Measurements from ENCODE around the gene SFMBT2.

SFMBT2 gene

DNA sequence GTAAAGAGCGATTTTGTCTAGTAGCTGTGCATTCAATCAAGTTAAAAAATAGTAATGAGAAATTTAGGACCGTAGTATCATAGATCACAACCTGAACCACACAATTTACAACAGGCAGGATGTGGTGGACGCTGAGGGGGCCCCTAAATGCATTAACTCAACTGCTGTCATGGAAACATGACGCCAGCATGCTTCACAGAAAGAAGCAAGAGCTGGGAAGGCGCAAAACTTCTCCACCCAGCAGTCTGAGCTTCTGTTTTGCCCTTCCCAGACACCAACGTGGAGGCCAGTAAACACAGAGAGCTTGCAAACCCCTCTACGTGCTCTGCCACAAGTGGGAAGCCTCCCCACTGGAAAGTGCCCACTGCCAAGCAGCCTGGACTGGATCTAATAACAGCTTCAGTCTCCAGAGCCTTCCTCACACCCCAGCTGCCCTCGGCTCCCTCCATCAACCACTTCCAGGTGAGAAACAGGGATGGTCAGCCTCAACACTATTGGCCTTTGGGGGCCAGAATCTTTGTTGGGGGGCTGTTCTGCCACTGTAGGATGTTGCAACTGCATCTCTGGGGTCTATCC, 151.8 kb downstream of the SFMBT2 start:
- TF ChIP-seq GATA3 (IDR thresholded peaks at IDR 0.05; ENCODE audit: low read depth, low read length) (no peak), GATA2 (IDR thresholded peaks at IDR 0.05; ENCODE audit: low read depth, low read length) (no peak)

GRCh38 chr10:7255517-7255916, 155.3 kb downstream of the SFMBT2 start:
- no peak for TF ChIP-seq GATA3 (IDR thresholded peaks at IDR 0.05; ENCODE audit: low read depth, low read length)
- no peak for TF ChIP-seq GATA2 (IDR thresholded peaks at IDR 0.05; ENCODE audit: low read depth, low read length)

DNA sequence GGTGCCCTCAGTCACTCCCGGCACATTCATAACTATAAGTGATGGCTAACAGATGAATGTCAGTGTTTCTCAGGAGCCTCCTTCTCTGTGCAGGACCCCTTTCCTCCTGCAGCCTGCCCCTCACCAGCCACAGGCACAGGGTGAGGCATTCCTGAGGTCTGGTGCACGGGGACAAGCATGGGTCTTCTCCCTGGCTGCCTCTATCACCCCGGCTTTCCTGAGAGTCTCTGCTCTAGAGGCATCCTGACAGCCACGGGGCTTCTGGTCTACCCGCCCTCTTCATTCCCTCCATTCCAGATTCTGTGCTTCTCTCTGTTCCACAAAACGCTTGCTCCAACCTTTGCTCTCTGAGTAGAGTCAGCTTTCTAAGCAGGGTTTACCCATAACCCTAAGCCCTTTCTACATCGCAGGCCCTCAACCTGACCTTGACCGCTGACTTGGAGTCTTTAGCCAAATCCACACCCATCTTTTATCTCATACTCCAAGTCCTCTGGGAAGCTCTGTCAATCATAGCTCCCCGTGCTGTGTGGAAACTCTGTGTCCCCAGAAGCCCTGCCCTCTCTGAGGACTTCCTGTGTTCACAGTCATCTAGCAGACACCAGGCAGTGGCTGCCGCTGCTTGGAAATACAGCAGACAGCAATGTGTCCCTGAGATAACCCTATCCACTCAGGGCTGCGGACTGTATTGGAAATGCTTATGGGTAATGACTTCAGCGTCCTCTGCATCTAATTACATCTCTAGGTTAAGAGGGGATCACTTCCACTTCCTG, 159.0 kb downstream of the SFMBT2 start:
- TF ChIP-seq GATA3 (IDR thresholded peaks at IDR 0.05; ENCODE audit: low read depth, low read length) (no peak), GATA2 (IDR thresholded peaks at IDR 0.05; ENCODE audit: low read depth, low read length) (0 out of 2 replicates have a peak, but pooled peaks have one; percentile 19)

- TF ChIP-seq GATA3 (IDR thresholded peaks at IDR 0.05; ENCODE audit: low read depth, low read length) (no peak), GATA2 (IDR thresholded peaks at IDR 0.05; ENCODE audit: low read depth, low read length) (no peak)
Observed at GRCh38 chr10:7250236-7250635, 160.6 kb downstream of the SFMBT2 start.

DNA sequence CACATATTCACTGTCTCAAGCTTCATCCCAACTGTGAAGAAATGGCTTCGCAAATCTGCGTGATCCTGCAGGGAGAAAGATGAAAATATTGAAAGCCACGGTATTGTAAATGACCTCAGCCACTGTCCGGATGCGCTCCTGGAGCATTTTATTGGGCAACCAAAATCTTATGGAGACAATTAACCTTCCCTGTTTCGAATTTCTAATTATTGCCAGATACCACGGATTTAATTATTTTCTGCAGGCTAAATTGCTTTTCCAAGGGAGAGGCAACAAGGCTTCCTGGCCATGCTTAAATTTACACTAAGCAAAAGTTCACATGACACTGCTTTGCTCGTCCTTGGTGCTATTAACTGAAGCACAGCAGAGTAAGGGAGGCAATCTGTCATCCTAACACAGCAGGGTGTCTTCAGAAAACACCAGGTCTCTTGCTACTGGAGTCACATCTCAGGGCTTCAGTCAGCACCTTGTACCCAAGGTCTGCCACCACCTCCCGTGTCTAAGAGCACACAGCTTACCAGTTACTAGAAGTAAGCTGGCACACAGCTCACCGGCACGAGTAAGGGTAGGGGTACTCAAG, 162.2 kb downstream of the SFMBT2 start:
- TF ChIP-seq GATA2 (IDR thresholded peaks at IDR 0.05; ENCODE audit: low read depth, low read length) = no peak
- TF ChIP-seq GATA3 (IDR thresholded peaks at IDR 0.05; ENCODE audit: low read depth, low read length) = no peak

GRCh38 chr10:7248148-7248547, 162.7 kb downstream of the SFMBT2 start:
- peak; percentile 87 for TF ChIP-seq GATA2 (IDR thresholded peaks at IDR 0.05; ENCODE audit: low read depth, low read length)
- peak; percentile 78 for TF ChIP-seq GATA3 (IDR thresholded peaks at IDR 0.05; ENCODE audit: low read depth, low read length)

GRCh38 chr10:7245505-7245904, 165.3 kb downstream of the SFMBT2 start:
- TF ChIP-seq GATA3 (IDR thresholded peaks at IDR 0.05; ENCODE audit: low read depth, low read length) (no peak), GATA2 (IDR thresholded peaks at IDR 0.05; ENCODE audit: low read depth, low read length) (no peak)

DNA sequence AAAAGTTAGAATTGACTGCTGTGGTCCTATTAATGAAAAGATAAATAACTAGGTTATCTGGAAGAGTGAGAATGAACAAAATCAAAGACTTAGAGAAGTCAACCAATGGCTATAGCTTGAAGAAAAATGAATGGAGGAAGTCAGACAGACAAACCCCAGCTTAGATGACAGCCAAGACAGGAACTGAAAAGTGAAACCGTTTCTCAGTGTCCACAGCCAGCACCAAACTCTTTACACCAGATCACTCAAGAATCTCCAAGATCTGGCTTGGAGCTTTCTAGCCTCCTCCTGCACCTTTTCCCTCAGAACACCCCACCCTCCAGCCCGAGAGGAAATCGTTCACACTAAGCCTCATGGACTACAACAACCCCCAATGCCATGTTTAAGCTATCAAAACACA, 167.0 kb downstream of the SFMBT2 start:
- TF ChIP-seq GATA2 (IDR thresholded peaks at IDR 0.05; ENCODE audit: low read depth, low read length) (no peak), GATA3 (IDR thresholded peaks at IDR 0.05; ENCODE audit: low read depth, low read length) (no peak)

DNA sequence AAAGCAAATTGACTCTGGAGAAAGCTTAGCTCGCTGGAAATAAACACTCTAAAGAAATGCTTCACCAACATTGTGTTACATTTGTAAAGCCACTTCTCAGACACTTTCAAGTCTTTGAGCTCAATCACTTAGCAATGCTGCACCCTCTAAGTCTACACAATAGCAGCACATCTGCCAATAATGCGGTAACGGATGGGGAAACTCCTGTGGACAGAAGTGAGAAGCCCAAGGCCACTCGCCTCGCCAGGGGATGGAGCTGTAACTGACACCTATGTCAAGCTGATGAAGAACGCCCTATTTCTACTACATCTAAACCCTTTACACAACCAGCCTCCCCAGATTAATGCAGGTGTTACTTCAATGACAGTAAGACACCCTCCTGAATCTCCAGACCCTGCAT, 167.7 kb downstream of the SFMBT2 start:
- no peak for TF ChIP-seq GATA2 (IDR thresholded peaks at IDR 0.05; ENCODE audit: low read depth, low read length)
- no peak for TF ChIP-seq GATA3 (IDR thresholded peaks at IDR 0.05; ENCODE audit: low read depth, low read length)

DNA sequence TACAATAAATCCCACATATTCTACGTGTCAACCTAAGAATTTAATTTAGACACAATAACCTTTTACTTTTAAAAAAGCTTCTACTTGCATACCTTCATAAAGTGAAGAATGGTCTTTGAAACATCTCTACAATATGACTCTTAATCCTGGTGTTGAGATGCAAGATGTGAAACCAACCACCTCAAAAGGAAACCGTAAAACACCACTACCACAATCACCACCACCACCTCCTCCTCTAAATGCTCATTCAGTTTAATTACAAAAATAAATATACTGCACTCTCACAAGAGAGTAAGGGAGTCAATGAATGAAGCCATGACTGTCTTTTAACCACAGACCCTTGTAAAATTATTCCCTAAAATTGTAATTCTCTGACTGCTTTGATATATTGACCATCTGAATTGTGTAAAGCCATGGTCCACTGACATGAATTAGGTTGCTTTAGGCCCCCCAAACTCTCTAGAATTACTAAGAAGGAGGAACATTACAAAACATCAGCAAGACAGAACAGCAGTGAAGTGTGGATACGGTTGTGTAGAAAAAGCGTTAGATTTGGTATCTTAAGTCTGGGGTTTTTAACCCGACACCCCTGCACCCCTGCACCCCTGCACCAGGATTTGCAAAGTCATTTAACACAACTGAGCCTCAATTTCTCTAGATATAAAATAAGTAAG, 171.4 kb downstream of the SFMBT2 start:
- TF ChIP-seq GATA3 (IDR thresholded peaks at IDR 0.05; ENCODE audit: low read depth, low read length) = no peak
- no peak for TF ChIP-seq GATA2 (IDR thresholded peaks at IDR 0.05; ENCODE audit: low read depth, low read length)

DNA sequence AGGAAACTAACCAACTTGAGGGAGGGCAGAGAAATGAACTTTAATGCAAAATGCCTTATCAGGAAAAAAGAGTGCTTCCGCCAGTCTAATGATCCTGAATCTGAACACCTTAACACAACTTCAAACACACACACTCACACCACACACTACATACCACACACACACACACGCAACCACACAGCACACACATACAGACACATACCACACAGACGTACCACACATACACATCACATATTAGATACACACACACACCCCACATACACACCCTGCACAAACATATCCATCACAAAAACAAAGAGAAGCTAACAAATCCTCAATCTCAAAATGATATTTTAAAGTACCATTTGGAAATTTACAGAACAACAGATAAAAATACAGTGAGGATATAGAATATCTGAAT, 175.5 kb downstream of the SFMBT2 start:
- TF ChIP-seq GATA2 (IDR thresholded peaks at IDR 0.05; ENCODE audit: low read depth, low read length) (no peak), GATA3 (IDR thresholded peaks at IDR 0.05; ENCODE audit: low read depth, low read length) (no peak)

GRCh38 chr10:7234109-7234508, 176.7 kb downstream of the SFMBT2 start:
- TF ChIP-seq GATA2 (IDR thresholded peaks at IDR 0.05; ENCODE audit: low read depth, low read length) = no peak
- TF ChIP-seq GATA3 (IDR thresholded peaks at IDR 0.05; ENCODE audit: low read depth, low read length) = no peak

- TF ChIP-seq GATA3 (IDR thresholded peaks at IDR 0.05; ENCODE audit: low read depth, low read length) (no peak), GATA2 (IDR thresholded peaks at IDR 0.05; ENCODE audit: low read depth, low read length) (no peak)
Observed at GRCh38 chr10:7233259-7233991, 177.4 kb downstream of the SFMBT2 start.
